Tongue (tissue), 2 donors: ENCODE results near the gene TRAF3. TPM values are rescaled to one million over a fixed set of nuclear protein-coding genes. Genes with fewer than 3 reads are reported as not detected.
"Not testable (repeated sequence)": the region's sequence is repeated elsewhere in the genome, so short reads cannot be mapped to it uniquely, and the experiment has no call there.

Experiments
- DNase-seq: peaks from one replicate; pipeline ENCODE4 v3.0.0-alpha.2; 2015
- total RNA-seq: library from RNA; depleted of rRNA; stranded (reverse); fragments of >200 nt; gene quantifications from one replicate; pipeline ENCODE4 v1.2.3, GENCODE V29; 2014

TRAF3 gene
- total RNA-seq, 1 donor from 2014 or later: 27.5 TPM

DNA sequence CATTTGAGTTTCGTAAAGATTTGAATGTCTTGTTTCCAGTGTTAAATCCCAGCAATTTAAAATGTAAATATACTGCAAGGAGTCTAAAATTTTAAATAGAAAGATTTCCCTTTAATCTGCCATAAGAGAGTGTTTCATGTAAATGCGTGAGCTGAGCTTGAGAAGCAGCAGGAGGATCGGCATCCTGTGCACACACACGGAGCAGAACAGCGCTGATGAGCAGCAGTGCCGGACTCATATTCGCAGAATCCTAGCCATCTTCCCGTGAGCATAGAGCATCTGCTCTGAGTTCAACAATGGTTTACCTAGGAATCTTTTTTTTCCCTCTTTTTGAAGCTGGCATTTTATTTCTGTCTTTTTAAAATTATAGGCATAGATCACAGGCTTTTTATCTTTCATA, 115.4 kb downstream of the TRAF3 start:
- no peak for DNase-seq

DNA sequence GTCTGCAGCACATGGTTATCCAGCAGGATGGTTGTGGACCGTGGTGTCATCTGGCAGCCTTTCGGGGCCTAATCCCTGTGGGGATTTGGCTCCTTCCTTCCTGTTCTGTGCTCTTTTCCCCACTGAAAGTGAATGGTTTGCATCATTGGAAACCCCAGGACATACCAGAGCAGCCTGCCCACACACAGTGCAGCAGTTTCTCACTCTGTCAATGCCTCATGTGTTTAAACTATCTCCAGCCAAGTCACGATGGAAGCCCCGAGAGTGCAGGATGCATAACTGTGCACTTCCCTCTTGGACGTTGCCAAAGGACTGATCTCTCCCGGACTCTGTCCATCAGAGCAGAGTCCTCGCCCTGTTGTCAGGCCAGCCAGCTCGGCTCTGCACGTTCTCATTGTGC, 116.2 kb downstream of the TRAF3 start:
- DNase-seq: peak; percentile 74

- not testable (repeated sequence) for DNase-seq
Measured at GRCh38 chr14:102896735-102897134, 119.5 kb downstream of the TRAF3 start.

- DNase-seq: no peak
Measured at GRCh38 chr14:102897299-102898027, 120.2 kb downstream of the TRAF3 start.

GRCh38 chr14:102898298-102898697, 121.0 kb downstream of the TRAF3 start:
- DNase-seq: no peak

- no peak for DNase-seq
Measured at GRCh38 chr14:102898776-102899515, 121.7 kb downstream of the TRAF3 start.

GRCh38 chr14:102899516-102899900, 122.3 kb downstream of the TRAF3 start:
- DNase-seq: no peak

GRCh38 chr14:102900631-102901571, 123.7 kb downstream of the TRAF3 start:
- DNase-seq: no peak

- DNase-seq: no peak
Measured at GRCh38 chr14:102901633-102902032, 124.4 kb downstream of the TRAF3 start.

DNA sequence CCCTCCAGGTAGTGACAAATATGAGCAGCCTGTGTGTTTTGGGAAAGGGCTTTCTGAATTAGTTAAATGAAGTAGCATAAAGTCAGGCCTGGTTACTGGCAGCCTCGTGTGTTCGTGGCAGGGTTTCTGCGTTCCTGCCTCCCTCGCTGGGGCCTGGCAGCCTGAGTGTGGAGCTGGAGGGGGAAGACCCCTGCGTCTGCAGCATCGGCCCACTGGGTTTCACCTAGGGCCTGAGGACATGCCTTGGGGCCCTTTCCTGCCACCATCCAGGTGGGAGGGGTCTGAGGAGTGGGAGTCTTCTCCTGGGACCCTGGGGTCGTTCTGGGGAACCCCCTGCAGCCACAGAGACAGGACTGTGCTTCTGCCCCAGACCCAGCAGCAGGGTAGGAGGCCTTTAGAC, 124.8 kb downstream of the TRAF3 start:
- no peak for DNase-seq

DNA sequence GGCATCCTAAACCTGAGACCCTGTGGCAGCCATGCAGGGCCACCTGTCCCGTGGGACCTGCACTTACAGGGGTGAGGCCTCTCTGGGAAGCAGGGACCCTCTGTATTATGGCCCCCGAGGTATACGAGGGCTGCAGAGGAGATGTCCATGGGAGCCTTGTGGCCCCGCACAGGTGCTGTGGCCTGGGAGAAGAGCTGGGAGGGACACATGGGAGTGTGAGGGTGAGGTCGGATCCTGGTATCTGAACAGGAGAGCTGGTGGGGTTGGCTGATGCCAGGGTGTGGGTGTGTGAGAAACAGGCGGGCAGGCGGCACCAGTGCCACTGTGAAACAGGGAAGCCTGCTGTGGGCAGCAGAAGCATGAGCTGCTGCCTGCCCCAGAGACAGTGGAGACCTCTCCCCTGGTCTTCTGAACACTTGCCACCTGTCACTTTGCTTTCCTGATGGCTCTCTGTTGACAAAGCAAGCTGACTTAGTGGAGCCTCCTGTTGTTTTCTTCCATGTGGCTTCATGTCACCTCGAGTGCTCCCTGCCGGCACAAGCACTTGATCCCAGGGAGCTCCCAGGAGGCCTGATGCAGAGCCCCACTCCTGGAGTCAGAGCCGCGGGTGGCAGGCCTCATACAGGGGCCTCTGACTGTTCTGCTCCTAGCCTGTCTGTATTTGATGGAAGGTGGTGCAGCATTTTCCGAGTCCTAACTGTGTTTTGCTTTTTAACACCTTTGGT, 125.4 kb downstream of the TRAF3 start:
- DNase-seq: no peak

- DNase-seq: no peak
Measured at GRCh38 chr14:102903248-102903888, 126.1 kb downstream of the TRAF3 start.

DNA sequence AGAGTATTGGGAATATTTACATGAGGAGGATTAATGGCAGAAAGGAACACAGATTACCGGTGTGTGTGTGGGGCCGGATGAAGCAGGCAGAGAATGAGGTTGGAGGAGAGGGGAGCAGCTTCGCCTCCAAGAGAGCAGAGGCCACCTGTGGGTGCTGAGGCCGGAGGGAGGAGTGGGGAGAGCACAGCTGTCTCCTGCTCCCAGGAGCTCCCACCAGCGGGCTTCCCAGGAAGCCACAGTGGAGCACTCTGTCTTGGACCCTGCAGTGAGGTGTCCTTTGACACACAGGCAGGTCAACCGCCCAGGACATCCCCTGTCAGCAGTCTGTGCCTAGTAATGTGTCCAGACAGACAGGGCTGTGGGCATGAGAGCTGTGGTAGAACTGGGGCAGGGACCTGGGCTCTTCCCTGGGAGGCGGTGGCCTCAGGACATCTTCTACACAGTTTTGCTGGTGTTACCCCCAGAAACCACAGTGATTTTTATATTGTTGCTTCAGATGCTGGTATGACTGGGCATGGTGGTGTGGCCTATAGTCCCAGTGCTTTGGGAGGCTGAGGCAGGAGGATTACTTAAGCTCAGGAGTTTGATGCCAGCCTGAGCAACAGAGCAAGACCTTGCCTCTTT, 126.8 kb downstream of the TRAF3 start:
- no peak for DNase-seq

- DNase-seq: no peak
Measured at GRCh38 chr14:102905116-102906108, 128.2 kb downstream of the TRAF3 start.

DNA sequence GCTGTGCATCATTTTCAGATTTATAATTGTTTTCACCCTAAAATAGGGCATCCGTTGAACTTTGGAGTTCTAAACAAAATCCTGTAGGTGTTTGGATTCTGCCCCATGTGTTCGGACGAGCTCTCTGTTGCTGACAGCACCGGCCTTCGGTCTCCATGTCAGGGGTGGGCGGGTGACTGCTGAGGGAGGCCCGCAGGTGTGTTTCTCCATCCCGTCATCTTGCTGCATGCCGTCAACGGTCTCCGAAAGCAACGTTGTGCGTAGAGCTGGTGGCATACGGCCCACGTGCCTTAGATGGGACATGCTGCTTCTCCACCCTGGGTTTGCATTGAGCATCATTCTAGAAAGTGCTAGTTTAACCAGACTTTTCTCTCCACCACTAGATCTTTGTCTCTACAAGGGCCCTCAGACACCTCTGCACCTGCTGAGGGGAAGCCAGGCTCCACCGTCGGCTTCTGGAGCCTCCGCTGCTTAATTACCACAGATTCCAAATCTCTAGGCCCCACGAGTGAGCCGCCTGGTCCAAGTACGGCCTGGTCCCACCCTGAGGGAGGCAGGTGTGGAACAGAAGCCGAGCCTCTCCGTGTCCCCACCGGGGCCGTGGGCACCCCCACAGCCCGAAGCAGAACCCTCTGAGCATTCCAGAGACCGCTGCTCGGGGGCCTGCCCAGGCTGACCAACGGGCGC, 129.5 kb downstream of the TRAF3 start:
- DNase-seq: no peak

GRCh38 chr14:102907303-102907844, 130.1 kb downstream of the TRAF3 start:
- DNase-seq: no peak

DNA sequence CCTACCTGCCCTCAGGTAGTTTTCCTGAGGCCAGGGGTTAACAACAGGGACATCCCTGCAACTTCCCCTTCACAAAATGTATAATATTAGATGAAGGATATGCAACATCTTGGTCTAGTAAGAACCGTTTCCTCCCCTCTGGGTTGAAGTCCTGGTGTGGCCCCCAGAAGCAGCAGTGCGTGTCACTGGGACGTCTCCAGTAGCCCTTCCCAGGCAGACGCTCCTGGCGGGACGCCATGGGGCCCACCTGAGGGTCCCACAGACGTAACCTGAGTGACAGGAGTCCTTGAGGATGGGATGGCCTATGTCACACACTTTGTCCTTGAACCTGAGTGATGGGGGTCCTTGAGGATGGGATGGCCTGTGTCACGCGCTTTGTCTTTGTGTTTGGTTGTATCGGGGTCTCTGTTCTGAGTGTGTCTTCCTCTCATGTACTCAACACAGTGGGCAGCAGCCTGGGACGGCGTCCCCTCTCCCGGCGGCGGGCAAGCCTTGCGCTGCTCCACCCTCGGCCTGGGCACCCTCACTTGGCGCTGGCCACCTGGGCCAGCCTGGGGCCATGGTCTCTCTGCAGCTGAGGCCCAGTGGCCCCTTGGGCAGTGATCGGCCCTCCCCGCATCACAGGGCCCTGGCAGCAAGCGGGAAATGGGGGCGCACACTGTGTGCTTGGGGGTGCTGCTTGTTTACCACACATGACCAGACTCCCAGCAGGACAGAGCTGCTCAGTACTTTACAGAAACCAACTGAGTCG, 130.9 kb downstream of the TRAF3 start:
- no peak for DNase-seq
